GM19193 (cell line): ENCODE results near the gene PKD1.

Experiments
- POLR2A ChIP-seq: IDR thresholded peaks from 4 replicates; pipeline ENCODE4 v1.6.1; 2011; ENCODE audit not compliant: insufficient read depth, insufficient read length; ENCODE audit errors: extremely low read depth

PKD1 gene

DNA sequence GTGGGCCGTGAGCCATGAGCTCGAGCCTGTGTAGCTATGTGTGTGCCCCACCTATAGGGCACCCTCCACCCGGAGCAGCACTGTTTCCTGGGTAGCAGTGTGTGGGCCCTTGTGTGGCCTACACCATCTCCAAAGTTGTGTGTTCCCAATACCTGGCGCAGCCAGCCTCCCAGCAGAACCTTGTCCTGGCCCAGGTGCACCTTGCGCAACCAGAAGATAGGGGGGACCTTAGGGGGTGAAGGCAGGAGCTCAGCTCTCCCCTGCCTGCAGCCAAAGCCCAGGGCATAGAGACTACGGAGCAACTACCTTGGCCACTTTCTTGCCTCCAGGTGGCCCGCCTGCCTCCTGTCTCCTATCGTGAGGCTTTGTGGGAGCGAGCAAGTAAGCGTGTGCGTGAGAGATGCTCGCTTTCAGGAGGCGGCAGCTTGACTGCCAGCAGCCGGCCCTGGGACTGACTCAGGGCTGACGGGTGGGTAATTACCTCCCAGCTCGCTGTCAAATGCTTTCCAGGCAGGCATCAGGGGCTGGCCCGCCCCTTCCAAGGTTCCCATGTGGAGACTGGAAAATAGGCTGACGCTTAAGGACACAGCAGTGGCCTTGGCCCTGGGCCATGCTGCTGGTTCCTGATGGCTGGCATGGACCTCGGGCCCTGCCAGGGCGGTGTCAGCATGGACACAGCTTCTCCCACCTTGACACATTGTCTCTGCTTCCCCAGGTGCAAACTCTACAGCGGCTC is 38.9 kb upstream of the PKD1 start:
- TF ChIP-seq POLR2A: no peak

DNA sequence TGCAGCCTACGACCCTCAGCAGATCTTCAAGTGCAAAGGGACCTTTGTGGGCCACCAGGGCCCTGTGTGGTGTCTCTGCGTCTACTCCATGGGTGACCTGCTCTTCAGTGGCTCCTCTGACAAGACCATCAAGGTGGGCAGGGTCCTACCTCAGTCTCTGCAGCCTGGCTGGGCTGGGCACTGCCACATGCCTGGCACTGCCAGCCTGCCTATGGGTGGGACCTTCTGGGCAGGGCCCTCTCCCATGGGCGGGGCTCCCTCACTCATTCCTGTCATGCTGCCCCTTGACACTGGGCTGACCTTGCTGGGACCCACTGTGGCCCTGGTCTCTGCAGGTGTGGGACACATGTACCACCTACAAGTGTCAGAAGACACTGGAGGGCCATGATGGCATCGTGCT is 38.2 kb upstream of the PKD1 start:
- TF ChIP-seq POLR2A: no peak

DNA sequence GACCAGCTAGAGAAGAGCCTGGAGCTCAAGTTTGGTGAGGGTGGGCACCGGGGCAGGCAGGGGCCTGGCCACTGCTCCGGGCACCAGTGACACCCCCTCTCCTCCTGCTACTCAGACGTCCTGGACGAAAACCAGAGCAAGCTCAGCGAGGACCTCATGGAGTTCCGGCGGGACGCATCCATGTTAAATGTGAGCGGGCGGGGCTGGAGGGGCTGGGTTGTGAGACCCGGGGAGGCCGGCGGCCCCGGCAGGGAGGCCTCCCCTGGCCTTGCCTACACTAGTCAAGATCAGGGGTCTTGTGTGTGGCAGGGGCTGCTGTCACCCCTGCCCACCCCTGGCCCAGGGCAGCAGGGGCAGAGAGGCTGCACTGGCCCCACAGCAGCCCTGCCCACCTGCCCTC is 37.7 kb upstream of the PKD1 start:
- TF ChIP-seq POLR2A: no peak

DNA sequence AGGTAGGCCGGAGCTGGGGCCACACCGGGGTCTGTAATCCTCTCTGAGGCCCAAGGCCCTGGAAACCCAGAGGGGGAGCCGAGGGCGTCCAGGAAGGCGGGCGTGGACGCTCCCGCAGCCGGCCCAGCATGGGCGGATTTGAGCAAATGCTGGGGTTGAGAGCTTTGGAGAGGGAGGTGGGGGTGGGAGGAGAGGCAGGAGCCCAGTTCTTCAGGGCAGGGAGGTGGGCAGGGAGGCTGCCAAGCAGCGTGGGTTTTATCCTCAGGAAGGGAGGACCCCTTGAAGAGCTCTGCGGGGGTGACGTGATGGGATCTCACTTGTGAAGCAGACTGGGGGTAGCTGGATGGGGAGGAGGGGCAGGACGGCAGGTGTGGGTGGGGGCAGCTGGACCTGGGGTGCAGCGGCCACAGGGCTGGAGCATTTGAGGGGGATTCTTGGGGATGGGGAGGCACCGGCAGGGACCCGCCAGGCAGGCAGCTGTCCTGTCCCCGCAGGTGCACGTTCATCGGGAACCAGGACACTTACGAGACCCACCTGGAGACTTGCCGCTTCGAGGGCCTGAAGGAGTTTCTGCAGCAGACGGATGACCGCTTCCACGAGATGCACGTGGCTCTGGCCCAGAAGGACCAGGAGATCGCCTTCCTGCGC is 37.1 kb upstream of the PKD1 start:
- no peak for TF ChIP-seq POLR2A

DNA sequence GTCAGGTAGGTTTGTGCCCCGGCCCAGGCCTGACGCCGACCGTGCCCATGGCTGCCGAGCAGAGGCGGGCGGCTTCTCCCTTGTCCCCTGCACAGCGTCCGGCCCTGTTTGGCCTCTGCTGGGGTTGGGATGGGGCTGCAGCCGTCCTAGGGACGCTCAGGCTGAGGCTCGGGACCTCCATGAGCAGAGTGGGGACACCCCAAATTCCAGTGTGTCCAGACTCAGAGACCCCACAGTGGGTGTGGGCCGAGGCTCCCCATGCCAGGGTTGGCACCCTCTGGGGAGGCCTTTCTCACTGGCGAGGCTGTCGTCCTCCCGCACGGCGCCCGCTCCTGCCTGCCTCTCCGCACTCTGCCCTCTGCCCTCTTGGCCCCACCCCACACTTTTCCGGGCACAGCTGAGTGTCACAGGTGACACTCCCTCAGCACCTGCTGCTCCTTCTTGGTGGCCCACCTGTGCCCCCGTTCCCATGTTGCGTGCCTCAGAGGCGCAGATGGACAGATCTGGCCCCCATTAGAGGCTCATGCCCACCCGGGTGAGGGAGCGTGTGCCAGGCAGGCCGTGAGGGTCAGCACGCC is 36.0 kb upstream of the PKD1 start:
- TF ChIP-seq POLR2A: no peak

DNA sequence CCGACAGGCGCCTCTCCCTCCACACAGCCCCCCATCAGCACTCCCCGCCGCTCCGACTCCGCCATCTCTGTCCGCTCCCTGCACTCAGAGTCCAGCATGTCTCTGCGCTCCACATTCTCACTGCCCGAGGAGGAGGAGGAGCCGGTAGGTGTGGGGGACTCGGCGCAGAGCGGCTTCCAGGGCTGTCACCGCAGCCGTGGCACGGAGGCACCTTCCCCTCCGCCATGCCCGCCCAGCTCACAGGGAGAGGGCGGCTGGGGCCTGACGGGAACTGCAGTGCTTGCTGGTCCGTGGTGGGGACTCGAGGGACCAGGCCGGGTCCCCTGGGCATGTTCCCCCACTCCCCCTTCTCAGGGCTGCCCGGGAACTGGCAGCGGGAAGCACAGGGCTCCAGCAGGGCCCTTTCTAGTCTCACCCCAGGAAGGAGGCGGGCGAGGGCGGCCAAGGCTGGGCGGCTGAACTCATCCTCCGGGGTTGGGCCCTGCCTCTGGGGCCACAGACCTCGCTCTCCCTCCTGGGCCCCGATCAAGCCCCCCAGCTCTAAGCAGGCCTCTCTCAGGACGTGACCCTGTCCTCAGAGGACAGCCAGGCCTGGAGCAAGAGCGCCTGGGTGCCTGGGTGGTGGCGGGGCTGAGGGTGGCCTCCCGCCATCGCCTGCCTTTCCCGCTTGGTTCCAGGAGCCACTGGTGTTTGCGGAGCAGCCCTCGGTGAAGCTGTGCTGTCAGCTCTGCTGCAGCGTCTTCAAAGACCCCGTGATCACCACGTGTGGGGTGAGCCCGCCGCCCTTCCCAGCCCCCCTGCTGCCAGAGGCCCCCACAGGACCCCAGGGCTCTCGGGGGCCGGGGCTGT is 35.1 kb upstream of the PKD1 start:
- TF ChIP-seq POLR2A: no peak

DNA sequence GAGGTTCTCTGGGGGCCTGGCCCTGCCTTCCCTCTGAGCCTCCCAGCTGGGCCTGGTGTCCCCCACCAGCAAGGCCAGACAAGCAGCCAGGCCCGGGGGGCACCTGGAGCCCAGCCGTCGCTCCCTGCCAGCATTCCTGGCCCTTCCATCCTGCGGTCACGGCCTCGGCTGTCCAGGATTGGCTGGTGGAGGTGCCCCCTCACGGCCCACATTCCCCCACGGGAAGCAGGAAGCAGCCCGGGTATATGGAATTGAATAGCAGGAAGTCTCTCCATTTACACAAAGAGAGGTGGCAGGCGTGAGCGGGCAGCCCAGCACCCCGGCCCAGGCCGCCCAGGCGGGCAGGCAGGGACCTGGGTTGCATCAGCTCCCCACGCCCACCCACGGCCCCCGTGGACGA is 34.4 kb upstream of the PKD1 start:
- no peak for TF ChIP-seq POLR2A

DNA sequence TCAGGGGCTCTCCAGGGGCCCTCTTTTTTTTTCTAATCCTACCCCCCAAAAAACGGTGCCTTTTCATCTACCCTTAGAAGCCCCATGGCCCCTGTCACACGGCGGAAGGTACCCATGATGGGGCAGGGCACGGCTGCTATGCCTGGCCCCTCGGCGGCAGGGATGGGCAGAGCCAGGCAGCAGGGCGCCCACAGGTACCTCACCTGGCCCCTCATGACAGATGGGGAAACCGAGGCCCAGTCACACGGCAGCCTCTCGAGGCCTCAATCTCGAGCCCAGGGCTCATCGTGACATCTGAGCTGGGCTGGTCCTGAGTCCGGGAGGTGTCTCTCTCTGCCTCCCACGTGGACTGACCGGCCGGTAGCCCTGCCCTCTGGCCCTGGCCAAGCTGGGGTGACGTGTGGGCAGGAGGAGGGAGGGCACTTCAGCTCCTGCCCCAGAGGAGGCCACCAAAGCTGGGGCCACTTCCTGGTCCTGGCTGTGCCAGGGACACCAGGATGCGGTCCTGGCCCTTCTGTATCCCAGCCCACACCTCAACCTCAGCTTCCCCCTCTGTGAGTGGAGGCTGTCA is 31.5 kb upstream of the PKD1 start:
- TF ChIP-seq POLR2A: no peak

DNA sequence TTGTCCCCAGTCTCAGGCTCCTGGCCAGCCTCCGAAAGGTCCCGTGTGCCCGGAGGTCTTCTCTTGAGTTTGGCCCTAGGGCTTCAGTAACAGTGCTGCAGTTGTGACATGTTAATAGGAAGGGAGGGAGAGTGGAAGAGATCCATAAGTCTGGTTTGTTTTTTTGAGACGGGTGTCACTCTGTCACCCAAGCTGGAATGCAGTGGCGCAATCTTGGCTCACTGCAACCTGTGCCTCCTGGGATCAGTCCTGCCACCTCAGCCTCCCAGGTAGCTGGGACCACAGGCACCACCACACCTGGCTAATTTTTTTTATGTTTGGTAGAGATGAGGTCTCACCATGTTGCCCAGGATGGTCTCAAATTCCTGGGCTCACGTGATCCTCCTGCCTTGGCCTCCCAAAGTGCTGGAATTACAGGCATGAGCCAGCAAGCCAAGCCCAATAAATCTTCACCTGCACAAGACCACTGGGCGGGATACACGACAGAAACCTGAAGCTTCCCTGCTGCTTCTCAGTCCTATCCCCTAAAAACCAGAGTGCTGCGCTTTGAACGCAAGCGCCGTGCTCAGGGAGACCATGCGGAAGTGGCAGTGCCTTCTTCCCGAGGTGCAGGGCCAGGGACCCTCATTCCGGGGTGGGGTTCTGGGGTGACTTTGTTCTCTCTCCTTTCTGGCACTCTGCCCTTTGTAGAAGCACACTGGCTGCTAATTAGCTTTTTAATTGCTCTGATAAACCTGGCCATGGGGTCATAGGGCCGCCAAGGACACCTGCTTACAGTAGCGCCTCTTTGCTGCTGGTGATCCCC is 30.8 kb upstream of the PKD1 start:
- no peak for TF ChIP-seq POLR2A

DNA sequence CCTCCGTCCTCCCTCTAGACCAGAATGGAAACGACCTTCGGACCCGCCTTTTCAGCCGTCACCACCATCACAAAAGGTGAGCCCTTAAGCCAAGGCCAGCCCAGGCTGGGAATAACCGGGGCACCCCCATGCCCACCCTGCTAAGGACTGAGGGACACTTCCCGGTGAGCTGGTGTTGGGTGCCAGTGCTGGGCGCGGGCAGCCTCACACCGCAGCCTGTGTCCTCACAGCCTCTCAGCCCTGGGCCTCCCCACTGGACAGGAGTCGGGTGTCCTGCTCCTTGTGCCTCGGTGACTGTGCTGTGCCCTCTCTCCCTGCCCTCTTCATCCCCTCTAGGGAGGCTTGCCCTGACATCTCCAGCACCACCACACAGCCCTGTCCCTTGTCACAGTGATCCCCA is 30.2 kb upstream of the PKD1 start:
- no peak for TF ChIP-seq POLR2A

DNA sequence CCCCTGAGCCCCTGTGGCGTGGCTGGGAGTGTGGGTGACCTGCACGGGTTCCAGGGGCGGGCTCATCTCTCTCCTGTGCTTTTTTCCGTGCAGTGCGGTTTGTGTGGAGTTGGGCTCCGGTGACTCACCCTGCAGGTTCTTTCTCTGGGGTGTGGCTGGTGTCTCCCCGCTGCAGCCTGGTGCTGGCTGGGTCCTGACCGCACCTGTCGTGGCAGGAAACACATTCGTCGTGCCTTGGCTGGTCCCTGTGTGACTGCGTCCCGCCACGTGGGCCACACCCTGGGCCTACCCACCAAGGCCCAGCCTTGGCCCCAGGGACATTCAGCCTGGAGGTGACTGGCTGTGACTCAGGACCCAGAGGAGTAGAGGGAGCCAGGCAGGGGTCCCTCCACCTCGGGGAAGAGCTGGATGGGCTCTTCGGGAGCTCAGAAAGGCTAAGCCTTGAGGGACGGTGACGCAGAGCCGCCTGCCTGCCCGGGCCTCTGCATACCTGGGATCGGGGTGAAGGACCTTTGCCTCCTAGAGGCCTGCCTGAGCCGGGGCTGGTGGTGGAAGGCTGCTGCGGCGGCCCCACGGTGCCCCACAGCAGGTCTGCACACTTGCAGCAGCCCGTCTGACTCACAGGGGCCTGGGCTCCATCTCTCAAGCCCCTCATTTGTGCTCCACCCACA is 27.6 kb upstream of the PKD1 start:
- no peak for TF ChIP-seq POLR2A

DNA sequence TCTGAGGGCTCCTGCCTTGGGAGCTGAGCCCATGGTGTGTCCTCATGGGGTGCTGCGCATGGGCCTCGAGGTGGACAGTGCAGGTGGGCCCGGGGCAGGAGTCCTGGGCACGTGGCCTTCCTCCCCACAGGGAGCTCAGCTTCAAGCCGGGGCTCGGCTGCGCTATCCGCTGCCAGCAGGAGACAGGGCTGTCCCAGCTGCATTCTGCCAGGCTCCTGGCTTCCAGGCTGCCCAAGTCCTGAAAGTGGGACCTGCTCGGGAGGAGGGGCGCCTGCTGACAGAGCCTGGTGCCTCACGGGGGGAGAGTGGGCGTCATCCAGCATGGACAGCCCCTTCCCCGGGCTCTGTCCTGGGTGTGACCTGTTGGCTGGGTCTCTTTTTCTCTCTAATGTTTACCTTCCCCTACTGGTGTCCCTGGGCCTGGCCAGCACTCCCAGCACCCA is 27.0 kb upstream of the PKD1 start:
- TF ChIP-seq POLR2A: no peak

DNA sequence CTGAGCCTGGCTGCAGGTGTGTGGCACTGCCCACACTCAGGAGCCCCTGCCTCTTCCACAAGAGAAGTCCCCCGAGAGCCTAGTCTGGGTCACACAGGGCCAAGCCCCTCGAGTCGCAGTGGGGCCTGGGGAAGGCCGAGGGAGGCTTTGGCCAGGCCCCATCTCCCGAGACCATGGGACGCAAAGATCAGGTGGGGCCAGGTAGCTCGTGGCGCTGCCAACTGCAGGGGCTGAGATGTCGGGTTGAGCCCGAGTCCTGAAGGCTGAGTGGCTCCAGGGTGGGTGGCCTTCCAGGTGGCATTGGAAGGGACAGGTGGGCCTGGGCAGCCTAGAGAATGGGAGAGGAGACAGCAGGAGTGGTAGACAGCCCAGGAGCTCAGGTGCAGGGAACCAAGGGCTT is 26.2 kb upstream of the PKD1 start:
- no peak for TF ChIP-seq POLR2A
